HG02852 (cell line): Measurements from ENCODE around the gene RFTN1.
A peak's percentile ranks its signal among the peaks of the same experiment; 100 is the strongest.

Experiments
- ATAC-seq: cut with Tn5 transposase; IDR thresholded peaks from one replicate; pipeline ENCODE4 v1.9.1; 2021; ENCODE audit warnings: mild to moderate bottlenecking, moderate library complexity; ENCODE audit not compliant: unreplicated experiment

Gene RFTN1

DNA sequence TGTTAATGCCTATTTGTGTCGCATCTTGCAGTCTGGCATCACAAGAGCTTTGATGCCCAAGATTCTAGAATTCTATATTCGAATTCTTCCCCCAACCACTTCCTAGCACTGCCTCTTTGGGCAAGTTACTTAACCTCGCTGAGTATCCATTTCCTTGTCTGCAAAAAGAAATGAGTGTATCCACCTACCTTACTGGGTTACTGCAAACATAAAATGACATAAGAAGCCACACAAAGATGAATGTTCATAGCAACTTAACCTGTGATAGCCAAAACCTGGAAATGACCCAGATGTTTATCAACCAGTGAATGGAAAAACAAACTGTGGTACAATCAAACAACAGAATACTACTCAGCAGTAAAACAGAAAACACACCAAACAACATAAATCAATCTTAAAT is 24.9 kb downstream of the RFTN1 start:
- no peak for ATAC-seq

DNA sequence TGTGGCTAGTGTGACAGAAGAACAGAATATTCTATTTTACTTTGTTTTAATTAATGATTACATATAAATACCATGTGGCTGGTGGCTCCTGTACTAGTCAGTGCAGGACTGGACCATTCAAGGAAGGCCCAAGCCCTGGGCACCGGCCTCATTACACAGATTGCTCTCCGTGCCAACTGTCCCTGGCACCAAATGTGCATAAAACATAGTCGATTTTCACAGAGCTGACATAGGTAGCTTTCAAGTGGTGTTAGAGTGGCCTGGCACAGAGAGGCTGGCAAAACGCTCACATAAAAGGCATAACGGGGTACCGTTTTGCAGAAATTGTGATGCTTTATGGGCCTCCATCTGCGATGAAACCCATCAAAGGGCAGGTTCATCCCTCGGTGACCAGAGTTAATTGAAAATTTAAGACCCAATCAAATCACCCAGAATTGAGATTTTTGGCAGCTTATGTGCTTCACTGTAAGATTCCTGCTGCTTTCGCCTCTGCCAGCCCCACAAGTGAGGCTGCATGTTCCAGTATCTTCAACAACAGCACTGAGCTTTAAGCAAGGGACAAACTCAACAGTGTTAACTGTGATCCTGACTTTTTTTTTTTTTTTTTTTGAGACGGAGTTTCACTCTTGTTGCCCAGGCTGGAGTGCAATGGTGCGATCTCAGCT is 25.9 kb downstream of the RFTN1 start:
- no peak for ATAC-seq

GRCh38 chr3:16486951-16487480 is 26.5 kb downstream of the RFTN1 start:
- ATAC-seq = no peak

DNA sequence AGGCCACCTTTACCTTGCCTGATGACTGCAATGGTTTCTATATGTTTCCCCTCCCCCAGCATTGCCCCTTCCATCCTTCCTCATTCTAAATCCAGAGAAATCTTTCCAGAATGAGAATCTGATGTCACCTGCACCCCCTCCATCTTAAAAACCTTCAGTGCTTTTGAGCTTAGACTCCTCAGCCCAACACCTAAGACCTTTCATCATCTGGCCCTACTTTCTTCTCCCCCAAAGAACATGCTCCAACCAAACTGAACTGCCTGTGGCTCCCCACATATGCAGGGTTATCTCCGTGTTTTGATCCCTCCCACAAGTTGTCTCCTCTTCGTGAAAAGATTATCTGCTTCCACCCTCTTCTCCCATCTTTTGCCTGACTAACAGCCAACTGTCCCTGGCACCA is 27.3 kb downstream of the RFTN1 start:
- no peak for ATAC-seq

DNA sequence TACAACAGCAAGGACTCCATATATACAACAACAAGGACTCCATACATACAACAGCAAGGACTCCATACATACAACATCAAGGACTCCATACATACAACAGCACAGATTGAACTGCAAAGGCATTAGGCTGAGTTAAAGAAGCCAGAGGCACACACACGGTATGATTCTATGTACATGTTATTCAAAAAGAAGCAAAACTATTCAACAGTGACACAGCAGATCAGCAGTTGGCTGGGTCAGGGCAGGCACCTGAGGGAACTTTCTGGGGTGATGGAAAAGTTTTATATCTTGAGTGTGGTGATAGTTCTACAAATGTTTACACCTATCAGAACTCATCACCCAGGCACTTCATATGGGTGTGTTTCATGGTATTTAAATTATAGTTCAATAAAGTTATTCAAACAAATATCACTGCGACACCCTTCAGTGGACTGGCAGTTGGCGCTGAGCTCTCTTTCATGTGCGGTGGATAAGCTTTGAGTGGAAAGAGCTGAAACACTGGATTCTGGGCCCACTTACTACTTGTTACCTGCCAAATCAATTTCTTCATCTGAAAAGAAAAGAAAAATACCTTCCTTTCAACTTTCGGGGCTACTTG is 28.0 kb downstream of the RFTN1 start:
- no peak for ATAC-seq

GRCh38 chr3:16484984-16485383 is 28.5 kb downstream of the RFTN1 start:
- no peak for ATAC-seq

GRCh38 chr3:16484216-16484615 is 29.3 kb downstream of the RFTN1 start:
- ATAC-seq = no peak

DNA sequence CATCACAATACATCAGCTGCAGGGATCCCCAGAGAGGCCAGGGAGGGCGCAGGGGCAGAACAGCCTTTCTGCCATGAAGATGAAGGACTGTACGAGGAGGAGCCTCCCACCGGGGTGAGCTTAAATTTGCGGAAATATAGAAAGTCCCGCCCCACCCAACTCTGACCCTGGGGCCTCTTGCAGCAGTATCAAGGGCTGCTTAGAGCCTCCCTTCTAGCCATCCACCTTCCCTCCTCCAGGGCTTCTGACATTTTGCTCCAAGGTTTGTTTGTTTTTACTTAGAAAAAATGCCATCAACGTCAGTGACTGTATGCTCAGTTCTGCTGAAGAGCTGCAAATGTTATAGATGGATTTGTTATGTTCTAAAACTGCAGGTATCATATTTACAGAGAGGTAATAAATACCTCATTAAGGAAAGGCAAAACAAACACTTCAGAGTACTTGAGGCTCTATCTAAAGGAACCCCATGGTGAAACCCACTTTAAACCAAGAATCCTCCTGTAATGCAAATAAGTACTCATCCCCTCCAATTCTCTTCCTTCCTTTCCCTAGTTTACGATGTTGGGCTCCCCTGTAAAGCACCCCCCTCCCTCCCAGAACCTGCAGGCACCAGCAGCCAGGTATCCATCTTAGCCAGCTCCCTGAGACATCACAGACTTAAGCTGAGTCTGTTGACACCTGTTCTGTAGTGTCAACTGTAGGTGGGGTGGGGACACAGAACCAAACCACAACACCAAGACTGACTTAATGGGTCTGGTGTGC is 30.5 kb downstream of the RFTN1 start:
- ATAC-seq = peak; percentile 74

- ATAC-seq = peak; percentile 8
Measured at GRCh38 chr3:16482194-16482769, 31.2 kb downstream of the RFTN1 start.

DNA sequence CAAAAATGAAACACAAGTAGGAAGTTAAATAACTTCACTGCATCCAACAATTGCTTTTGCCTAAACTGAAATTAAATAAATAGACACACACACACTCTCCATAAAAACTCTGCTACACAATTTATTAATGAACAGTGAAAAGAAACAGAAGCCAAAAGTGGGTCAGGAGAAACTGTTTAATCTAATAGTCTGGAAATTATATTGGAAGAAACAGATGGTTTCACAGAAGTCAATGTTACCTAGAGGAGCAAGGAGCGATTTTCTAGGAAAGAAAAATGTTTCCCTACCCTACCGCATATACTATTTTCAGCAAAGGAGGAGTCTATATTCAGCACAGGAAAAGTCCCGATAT is 32.0 kb downstream of the RFTN1 start:
- no peak for ATAC-seq

GRCh38 chr3:16480861-16481545 is 32.5 kb downstream of the RFTN1 start:
- no peak for ATAC-seq

DNA sequence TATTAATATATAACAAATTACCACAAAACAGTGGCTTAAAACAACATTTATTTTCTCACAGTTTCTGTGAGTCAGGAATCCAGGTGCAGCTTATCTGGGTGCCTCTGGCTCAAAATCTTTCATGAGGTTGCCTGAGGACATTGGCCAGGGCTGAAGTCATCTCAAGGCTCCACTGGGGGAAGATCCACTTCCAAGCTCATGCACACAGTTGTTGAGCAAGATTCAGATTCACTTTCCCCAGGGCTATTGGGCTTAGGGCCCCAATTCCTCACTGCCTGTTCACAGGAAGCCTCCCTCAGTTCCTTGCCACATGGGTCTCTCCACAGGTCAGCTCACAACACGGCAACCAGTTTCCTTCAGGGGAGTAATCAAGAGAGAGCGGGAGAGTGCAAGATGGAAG is 35.0 kb downstream of the RFTN1 start:
- no peak for ATAC-seq

DNA sequence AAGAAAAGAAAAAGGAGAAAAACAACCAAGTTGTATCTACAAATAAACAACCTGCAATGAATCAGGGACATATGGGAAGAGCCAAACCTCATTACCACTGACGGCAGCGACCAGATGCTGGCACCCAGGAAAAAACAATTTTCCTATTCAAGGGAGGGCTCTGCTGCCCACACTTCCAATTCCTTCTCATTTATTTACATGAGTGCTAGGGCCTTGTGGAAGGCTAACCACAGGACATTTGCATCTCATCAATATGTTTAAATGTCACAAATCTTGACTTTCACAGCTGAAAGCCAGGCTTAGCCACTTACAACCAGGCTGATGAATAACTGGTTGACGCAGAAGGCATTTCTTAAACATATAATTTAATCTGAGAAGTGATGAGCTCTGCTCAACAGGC is 36.0 kb downstream of the RFTN1 start:
- ATAC-seq = no peak

GRCh38 chr3:16477056-16477455 is 36.4 kb downstream of the RFTN1 start:
- ATAC-seq = peak; percentile 16

DNA sequence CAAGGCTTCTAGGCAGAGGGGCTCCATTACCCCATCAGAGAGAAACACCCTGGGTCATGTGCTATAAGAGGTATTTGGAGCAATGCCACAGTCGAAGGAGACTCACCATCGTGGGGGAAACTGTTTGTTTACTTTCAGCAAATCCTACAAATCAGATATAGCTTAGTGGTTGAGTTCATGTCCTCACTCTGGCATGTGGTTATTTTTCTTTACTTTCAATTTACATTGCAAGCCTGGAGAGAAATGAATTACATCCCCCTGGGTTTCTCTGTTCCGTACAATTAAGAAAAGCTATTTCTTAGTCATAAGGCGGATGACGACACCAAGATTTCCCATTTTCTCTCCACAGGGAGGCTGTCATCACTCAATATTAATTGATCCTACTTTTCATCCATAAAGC is 36.9 kb downstream of the RFTN1 start:
- ATAC-seq = peak; percentile 46

GRCh38 chr3:16475766-16476165 is 37.7 kb downstream of the RFTN1 start:
- ATAC-seq = no peak

- no peak for ATAC-seq
Measured at GRCh38 chr3:16474920-16475319, 38.6 kb downstream of the RFTN1 start.

DNA sequence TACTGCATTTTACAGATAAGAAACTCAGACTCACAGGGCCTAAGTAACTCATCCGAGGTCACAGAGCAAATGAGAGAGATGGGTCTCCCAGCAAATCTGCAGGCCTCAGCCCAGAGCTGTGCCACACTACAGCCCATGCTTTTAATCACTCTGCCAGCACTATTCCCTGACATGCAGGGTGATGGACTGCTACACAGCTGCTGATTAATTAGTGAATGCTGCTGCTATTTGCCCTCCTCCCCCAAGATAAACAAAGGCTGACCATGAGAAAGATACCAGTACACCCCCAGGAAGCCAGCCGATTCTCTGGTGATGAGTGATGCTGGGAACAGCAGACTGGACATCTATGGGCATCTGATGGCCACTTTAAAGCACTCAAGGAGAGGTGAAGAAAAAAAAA is 39.3 kb downstream of the RFTN1 start:
- ATAC-seq = no peak

GRCh38 chr3:16472593-16472992 is 40.9 kb downstream of the RFTN1 start:
- ATAC-seq = no peak

DNA sequence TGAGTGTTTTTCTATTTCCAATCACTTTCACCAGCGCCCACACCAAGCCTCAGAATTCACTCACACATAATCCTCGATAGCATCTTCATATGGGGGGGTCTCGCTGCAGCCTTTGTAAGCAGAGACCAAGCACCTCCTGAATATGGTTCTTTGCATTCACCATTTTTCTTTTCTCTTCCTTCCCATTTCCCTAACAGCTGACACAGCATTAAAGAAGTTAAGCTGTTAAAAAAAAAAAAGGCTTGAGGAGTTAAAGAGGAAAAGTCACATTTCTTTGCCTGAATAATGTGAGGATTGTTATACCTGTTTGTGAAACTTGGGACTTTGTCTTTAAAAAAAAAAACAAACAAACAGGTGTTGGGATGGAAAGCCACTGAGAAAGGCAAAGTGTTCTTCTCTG is 41.6 kb downstream of the RFTN1 start:
- ATAC-seq = no peak

DNA sequence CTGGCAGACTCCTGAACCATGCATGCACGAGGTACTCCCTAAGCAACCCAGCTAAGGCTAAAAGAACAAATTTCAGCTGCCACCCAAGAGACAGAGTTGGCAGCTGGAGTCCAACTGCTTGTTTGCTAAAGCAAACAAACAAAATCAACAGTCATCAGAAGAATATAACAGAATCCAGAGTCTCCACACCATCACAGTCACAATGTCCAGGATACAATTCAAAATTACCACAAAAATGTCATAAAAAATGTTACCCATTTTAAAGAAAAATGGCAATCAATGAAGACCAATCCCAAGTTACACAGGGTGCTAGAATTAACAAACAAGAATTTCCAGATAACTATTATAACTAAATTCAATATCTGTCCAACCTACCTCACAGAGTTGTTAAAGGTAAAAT is 42.9 kb downstream of the RFTN1 start:
- no peak for ATAC-seq
